WERI-Rb-1 (cell line): ENCODE results near the gene IDH2.
A peak's percentile ranks its signal among the peaks of the same experiment; 100 is the strongest.

Experiments used
- DNase-seq: peaks from one replicate; pipeline ENCODE4 v3.0.0-alpha.2; 2020
- H3K27ac ChIP-seq: fragments of 250-450 bp; sonication (Bioruptor Pico); 2 replicates; pipeline ENCODE4 v1.5.1; 2020; ENCODE audit warnings: mild to moderate bottlenecking, moderate library complexity
- H3K27me3 ChIP-seq: fragments of 250-450 bp; sonication (Bioruptor Pico); 2 replicates; pipeline ENCODE4 v1.5.1; 2021; ENCODE audit warnings: mild to moderate bottlenecking, low read depth, moderate library complexity; ENCODE audit not compliant: insufficient read depth, severe bottlenecking
- H3K36me3 ChIP-seq: fragments of 250-450 bp; sonication (Bioruptor Pico); 2 replicates; pipeline ENCODE4 v1.5.1; 2020; ENCODE audit warnings: mild to moderate bottlenecking, moderate library complexity
- H3K4me3 ChIP-seq: 2 replicates; pipeline ENCODE4 v1.5.1; 2011; ENCODE audit warnings: low read depth, mild to moderate bottlenecking, control low read depth, low read length
- H3K9me3 ChIP-seq: fragments of 250-450 bp; sonication (Bioruptor Pico); 2 replicates; pipeline ENCODE4 v1.5.1; 2021; ENCODE audit warnings: mild to moderate bottlenecking, moderate library complexity; ENCODE audit not compliant: severe bottlenecking
- CTCF ChIP-seq: IDR thresholded peaks from 2 replicates; pipeline ENCODE4 v1.5.1; 2011; ENCODE audit warnings: low read depth, mild to moderate bottlenecking, control low read depth, inconsistent platforms, low read length

Gene IDH2

GRCh38 chr15:90087454-90088154 is 14.7 kb downstream of the IDH2 start:
- Histone ChIP-seq H3K27ac (no peak overlapping the region), H3K9me3 (no peaks in the 10 kb centered on the region), H3K36me3 (peaks cover 60% of the 10 kb centered on the region), H3K4me3 (no peak overlapping the region), H3K27me3 (no peaks in the 10 kb centered on the region)
- TF ChIP-seq CTCF, result peak; percentile 56
- peak; percentile 53 for DNase-seq

GRCh38 chr15:90086868-90087268 is 15.4 kb downstream of the IDH2 start:
- peak; percentile 61 for DNase-seq
- H3K4me3 ChIP-seq, result no peak overlapping the region
- no peaks in the 10 kb centered on the region for H3K27me3 ChIP-seq
- H3K27ac ChIP-seq, result no peak overlapping the region; the same call in 1 of the 2 replicates
- H3K36me3 ChIP-seq, result peaks cover 62% of the 10 kb centered on the region
- peak; percentile 82 for TF ChIP-seq CTCF
- H3K9me3 ChIP-seq, result no peaks in the 10 kb centered on the region

- Histone ChIP-seq H3K9me3 (no peaks in the 10 kb centered on the region), H3K27me3 (no peaks in the 10 kb centered on the region), H3K27ac (no peak overlapping the region), H3K36me3 (peaks cover 54% of the 10 kb centered on the region), H3K4me3 (no peak overlapping the region)
- no peak for TF ChIP-seq CTCF
- no peak for DNase-seq
Observed at GRCh38 chr15:90085565-90085964, 16.7 kb downstream of the IDH2 start.

GRCh38 chr15:90084876-90085423 is 17.3 kb downstream of the IDH2 start:
- Histone ChIP-seq H3K27ac (no peak overlapping the region), H3K27me3 (no peaks in the 10 kb centered on the region), H3K36me3 (peaks cover 55% of the 10 kb centered on the region), H3K4me3 (no peak overlapping the region), H3K9me3 (no peaks in the 10 kb centered on the region)
- TF ChIP-seq CTCF, result no peak
- no peak for DNase-seq

GRCh38 chr15:90083954-90084607 is 18.2 kb downstream of the IDH2 start:
- Histone ChIP-seq H3K27ac (no peak overlapping the region), H3K4me3 (no peak overlapping the region), H3K27me3 (no peaks in the 10 kb centered on the region), H3K36me3 (peaks cover 57% of the 10 kb centered on the region), H3K9me3 (no peaks in the 10 kb centered on the region)
- no peak for DNase-seq
- no peak for TF ChIP-seq CTCF
